ENCODE measurements around the gene CCDC177. TPM values are rescaled to one million over a fixed set of nuclear protein-coding genes. Genes with fewer than 3 reads are reported as not detected.

CCDC177 gene
- total RNA-seq, 1 experiment from 2014 or later = not detected

GRCh38 chr14:69567563-69567962 lies 7.1 kb downstream of the CCDC177 start:
- peaks cover 58% of the 10 kb centered on the region for H3K27me3 ChIP-seq (ENCODE audit: insufficient read depth, low read depth)
- CTCF ChIA-PET = no interaction called here

DNA sequence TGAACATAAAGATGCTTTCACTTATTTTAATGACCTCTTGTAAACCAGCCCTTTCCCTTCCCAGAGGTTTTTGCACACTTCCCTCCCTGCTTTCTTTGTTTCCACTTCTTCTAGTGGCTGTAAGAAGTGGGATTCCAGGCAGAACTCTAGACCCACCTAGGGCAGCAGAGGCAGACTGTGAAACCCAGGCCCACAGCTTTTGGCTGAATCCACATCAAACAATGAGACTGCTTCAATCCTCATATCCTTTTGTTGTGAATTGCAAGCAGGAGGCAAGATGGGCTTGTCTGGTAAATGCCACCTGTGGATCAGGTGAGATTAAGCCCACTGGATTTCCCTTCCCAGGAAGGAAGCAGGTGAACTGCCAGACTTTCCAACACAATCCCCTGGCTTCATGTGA lies 12.8 kb downstream of the CCDC177 start:
- H3K27me3 ChIP-seq (ENCODE audit: insufficient read depth, low read depth) = peaks cover 78% of the 10 kb centered on the region
- H3K4me1 ChIP-seq (replicated peaks; ENCODE audit: insufficient read depth) = no peaks in the 10 kb centered on the region
- H3F3A ChIP-seq (ENCODE audit: insufficient read depth, low read depth) = no peaks in the 10 kb centered on the region
- H2AFZ ChIP-seq = no peak overlapping the region
- H3K79me2 ChIP-seq (ENCODE audit: low read depth) = no peaks in the 10 kb centered on the region
- H3K27ac ChIP-seq = no peak overlapping the region
- intact Hi-C loops (cut with micrococcal nuclease; ENCODE audit: unreplicated experiment) = no loop called here
- DNase-seq = no peak
- BruUV-seq (replicated peaks) = no TSS peak
- H4K20me1 ChIP-seq (ENCODE audit: insufficient read depth) = no peaks in the 10 kb centered on the region
- no peaks in the 10 kb centered on the region for H3K9me3 ChIP-seq (ENCODE audit: insufficient read depth, low read depth)
- no peak overlapping the region for H3K4me2 ChIP-seq
- ChIA-PET CTCF (no interaction called here), POLR2A (ENCODE audit: unreplicated experiment) (no interaction called here)
- no peaks in the 10 kb centered on the region for H3K36me3 ChIP-seq (ENCODE audit: low read depth)
- no peak overlapping the region for H3K4me3 ChIP-seq
- H3K9me2 ChIP-seq (ENCODE audit: insufficient read depth) = no peaks in the 10 kb centered on the region
- TF ChIP-seq, protein P1, sequence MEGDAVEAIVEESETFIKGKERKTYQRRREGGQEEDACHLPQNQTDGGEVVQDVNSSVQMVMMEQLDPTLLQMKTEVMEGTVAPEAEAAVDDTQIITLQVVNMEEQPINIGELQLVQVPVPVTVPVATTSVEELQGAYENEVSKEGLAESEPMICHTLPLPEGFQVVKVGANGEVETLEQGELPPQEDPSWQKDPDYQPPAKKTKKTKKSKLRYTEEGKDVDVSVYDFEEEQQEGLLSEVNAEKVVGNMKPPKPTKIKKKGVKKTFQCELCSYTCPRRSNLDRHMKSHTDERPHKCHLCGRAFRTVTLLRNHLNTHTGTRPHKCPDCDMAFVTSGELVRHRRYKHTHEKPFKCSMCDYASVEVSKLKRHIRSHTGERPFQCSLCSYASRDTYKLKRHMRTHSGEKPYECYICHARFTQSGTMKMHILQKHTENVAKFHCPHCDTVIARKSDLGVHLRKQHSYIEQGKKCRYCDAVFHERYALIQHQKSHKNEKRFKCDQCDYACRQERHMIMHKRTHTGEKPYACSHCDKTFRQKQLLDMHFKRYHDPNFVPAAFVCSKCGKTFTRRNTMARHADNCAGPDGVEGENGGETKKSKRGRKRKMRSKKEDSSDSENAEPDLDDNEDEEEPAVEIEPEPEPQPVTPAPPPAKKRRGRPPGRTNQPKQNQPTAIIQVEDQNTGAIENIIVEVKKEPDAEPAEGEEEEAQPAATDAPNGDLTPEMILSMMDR (conservative IDR thresholded peaks at IDR 0.05) = no peak
- no peak for TF ChIP-seq EZH2 (IDR thresholded peaks at IDR 0.05; ENCODE audit: low read depth)

More at GRCh38 chr14:69567563-69567962, 7.1 kb downstream of the CCDC177 start:
- Histone ChIP-seq H3K27ac (no peak overlapping the region), H3K4me2 (no peak overlapping the region), H2AFZ (no peak overlapping the region), H3K9me2 (ENCODE audit: insufficient read depth) (no peaks in the 10 kb centered on the region), H3K4me1 (replicated peaks; ENCODE audit: insufficient read depth) (no peaks in the 10 kb centered on the region), H3K4me3 (no peak overlapping the region), H4K20me1 (ENCODE audit: insufficient read depth) (no peaks in the 10 kb centered on the region), H3K79me2 (ENCODE audit: low read depth) (no peaks in the 10 kb centered on the region), H3K9me3 (ENCODE audit: insufficient read depth, low read depth) (no peaks in the 10 kb centered on the region), H3K36me3 (ENCODE audit: low read depth) (no peaks in the 10 kb centered on the region), H3F3A (ENCODE audit: insufficient read depth, low read depth) (peaks cover 6% of the 10 kb centered on the region; the same call in 1 of the 2 replicates)
- DNase-seq = no peak
- TF ChIP-seq, protein P1 (conservative IDR thresholded peaks at IDR 0.05) = no peak
- TF ChIP-seq EZH2 (IDR thresholded peaks at IDR 0.05; ENCODE audit: low read depth) = no peak
- intact Hi-C loops (cut with micrococcal nuclease; ENCODE audit: unreplicated experiment) = no loop called here
- POLR2A ChIA-PET (ENCODE audit: unreplicated experiment) = no interaction called here
- no TSS peak for BruUV-seq (replicated peaks)

- no peaks in the 10 kb centered on the region for H3K4me1 ChIP-seq (replicated peaks; ENCODE audit: insufficient read depth)
- ChIA-PET POLR2A (ENCODE audit: unreplicated experiment) (no interaction called here), CTCF (no interaction called here)
- intact Hi-C loops (cut with micrococcal nuclease; ENCODE audit: unreplicated experiment) = no loop called here
- TF ChIP-seq, protein P1 (conservative IDR thresholded peaks at IDR 0.05) = no peak
- TF ChIP-seq EZH2 (IDR thresholded peaks at IDR 0.05; ENCODE audit: low read depth) = no peak
- no peaks in the 10 kb centered on the region for H3K9me2 ChIP-seq (ENCODE audit: insufficient read depth)
- no peak overlapping the region for H3K4me3 ChIP-seq
- peaks cover 71% of the 10 kb centered on the region for H3K27me3 ChIP-seq (ENCODE audit: insufficient read depth, low read depth)
- no peak overlapping the region for H3K4me2 ChIP-seq
- no peak overlapping the region for H3K27ac ChIP-seq
- no peaks in the 10 kb centered on the region for H3K9me3 ChIP-seq (ENCODE audit: insufficient read depth, low read depth)
- no peaks in the 10 kb centered on the region for H4K20me1 ChIP-seq (ENCODE audit: insufficient read depth)
- no peak overlapping the region for H2AFZ ChIP-seq
- BruUV-seq (replicated peaks) = no TSS peak
- no peak for DNase-seq
- no peaks in the 10 kb centered on the region for H3F3A ChIP-seq (ENCODE audit: insufficient read depth, low read depth)
- H3K36me3 ChIP-seq (ENCODE audit: low read depth) = no peaks in the 10 kb centered on the region
- H3K79me2 ChIP-seq (ENCODE audit: low read depth) = no peaks in the 10 kb centered on the region
Measured at GRCh38 chr14:69560826-69561225, 13.8 kb downstream of the CCDC177 start.
